ENCODE data around the gene NBEAL2. TPM values are rescaled to one million over a fixed set of nuclear protein-coding genes. Genes with fewer than 3 reads are reported as not detected.

NBEAL2 gene
- total RNA-seq, 1 donor from 2014 or later: 14.8 TPM

GRCh38 chr3:47009225-47010110 lies 30.0 kb downstream of the NBEAL2 start:
- H3K9me3 ChIP-seq (ENCODE audit: insufficient read depth, low read depth, low read length): no peaks in the 10 kb centered on the region
- H3K4me3 ChIP-seq (ENCODE audit: insufficient read depth, low read depth, low read length): peak overlapping the region; percentile 64
- peaks cover 7% of the 10 kb centered on the region for H3K36me3 ChIP-seq (ENCODE audit: insufficient read depth, low read length)
- no peaks in the 10 kb centered on the region for H3K27me3 ChIP-seq (ENCODE audit: insufficient read depth, low read length)
- peaks cover 10% of the 10 kb centered on the region for H3K4me1 ChIP-seq (ENCODE audit: insufficient read depth, low read length)
- H3K4me3 Mint-ChIP-seq (ENCODE audit: unreplicated experiment): peak overlapping the region; percentile 60
- no peaks in the 10 kb centered on the region for H3K79me2 ChIP-seq (ENCODE audit: insufficient read depth, low read length)
- H3K27me3 Mint-ChIP-seq (ENCODE audit: low read depth, unreplicated experiment): peaks cover 1% of the 10 kb centered on the region
- H3K9ac ChIP-seq (ENCODE audit: low read length): peak overlapping the region; percentile 85
- TF ChIP-seq CTCF (IDR thresholded peaks at IDR 0.05; ENCODE audit: insufficient read depth, low read depth, low read length) (no peak), EZH2 (IDR thresholded peaks at IDR 0.05; ENCODE audit: insufficient read depth, low read length) (no peak)
- H3K4me1 Mint-ChIP-seq (ENCODE audit: low read depth, unreplicated experiment): peaks cover 8% of the 10 kb centered on the region
- no peaks in the 10 kb centered on the region for H4K20me1 ChIP-seq (ENCODE audit: insufficient read depth, low read length)
- H3K4me2 ChIP-seq (ENCODE audit: low read length): peak overlapping the region; percentile 87
- H3K36me3 Mint-ChIP-seq (ENCODE audit: low read depth, unreplicated experiment): peaks cover 9% of the 10 kb centered on the region
- H3K9me3 Mint-ChIP-seq (ENCODE audit: unreplicated experiment): no peaks in the 10 kb centered on the region
- peak overlapping the region; percentile 89 for H3K27ac ChIP-seq (ENCODE audit: low read depth, low read length)
- DNase-seq (ENCODE audit: low read depth) (peak; percentile 86), FAIRE-seq (no peak)
- peak overlapping the region; percentile 53 for H3K27ac Mint-ChIP-seq (ENCODE audit: unreplicated experiment)
- H2AFZ ChIP-seq (ENCODE audit: low read depth, low read length): peak overlapping the region; percentile 79

DNA sequence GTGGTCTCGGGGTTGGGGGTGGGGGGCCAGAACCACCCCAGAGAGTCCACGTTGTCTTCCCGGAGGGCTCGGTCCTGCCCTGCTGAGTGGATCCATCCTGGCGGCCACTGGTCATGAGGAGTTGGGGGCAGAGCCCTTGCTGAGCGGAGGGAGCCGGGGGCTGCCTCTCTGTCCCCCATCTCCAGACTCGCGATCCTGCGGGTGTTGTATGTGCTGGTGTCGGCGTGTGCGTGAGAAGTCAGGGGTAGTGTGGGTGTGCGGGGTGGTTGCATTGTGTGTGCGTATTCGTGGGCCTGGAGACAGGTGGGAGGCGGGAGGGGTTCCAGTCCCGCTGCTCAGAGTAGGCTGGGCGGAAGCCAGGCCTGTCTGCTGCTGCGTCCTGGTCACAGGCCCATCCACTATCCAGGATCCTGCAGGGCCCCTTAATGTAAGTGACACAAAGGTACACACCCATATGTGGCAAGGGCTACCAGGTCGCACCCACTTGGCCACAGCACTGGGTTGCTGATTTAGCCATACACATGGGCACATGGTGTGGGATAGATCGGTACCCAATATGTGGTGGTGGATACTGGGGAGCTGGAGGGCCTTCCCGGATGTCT lies 30.7 kb downstream of the NBEAL2 start:
- Mint-ChIP-seq H3K4me3 (ENCODE audit: unreplicated experiment) (no peak overlapping the region), H3K9me3 (ENCODE audit: unreplicated experiment) (no peaks in the 10 kb centered on the region), H3K36me3 (ENCODE audit: low read depth, unreplicated experiment) (peaks cover 8% of the 10 kb centered on the region), H3K27ac (ENCODE audit: unreplicated experiment) (peak overlapping the region; percentile 62), H3K4me1 (ENCODE audit: low read depth, unreplicated experiment) (peaks cover 10% of the 10 kb centered on the region), H3K27me3 (ENCODE audit: low read depth, unreplicated experiment) (peaks cover 1% of the 10 kb centered on the region)
- H3K9ac ChIP-seq (ENCODE audit: low read length): peak overlapping the region; percentile 85
- TF ChIP-seq CTCF (IDR thresholded peaks at IDR 0.05; ENCODE audit: insufficient read depth, low read depth, low read length) (no peak), EZH2 (IDR thresholded peaks at IDR 0.05; ENCODE audit: insufficient read depth, low read length) (no peak)
- no peaks in the 10 kb centered on the region for H4K20me1 ChIP-seq (ENCODE audit: insufficient read depth, low read length)
- DNase-seq (ENCODE audit: low read depth): no peak
- no peaks in the 10 kb centered on the region for H3K27me3 ChIP-seq (ENCODE audit: insufficient read depth, low read length)
- H3K4me1 ChIP-seq (ENCODE audit: insufficient read depth, low read length): peaks cover 10% of the 10 kb centered on the region
- H3K36me3 ChIP-seq (ENCODE audit: insufficient read depth, low read length): peaks cover 9% of the 10 kb centered on the region
- peak overlapping the region; percentile 79 for H2AFZ ChIP-seq (ENCODE audit: low read depth, low read length)
- peak overlapping the region; percentile 89 for H3K27ac ChIP-seq (ENCODE audit: low read depth, low read length)
- H3K4me2 ChIP-seq (ENCODE audit: low read length): peak overlapping the region; percentile 87
- H3K4me3 ChIP-seq (ENCODE audit: insufficient read depth, low read depth, low read length): peak overlapping the region; percentile 64
- no peaks in the 10 kb centered on the region for H3K79me2 ChIP-seq (ENCODE audit: insufficient read depth, low read length)
- no peak for FAIRE-seq
- no peaks in the 10 kb centered on the region for H3K9me3 ChIP-seq (ENCODE audit: insufficient read depth, low read depth, low read length)

All from astrocyte (in vitro differentiated cells and primary cell).